ENCODE measurements around the gene DEDD2.
"Not testable (repeated sequence)": the region's sequence is repeated elsewhere in the genome, so short reads cannot be mapped to it uniquely, and the experiment has no call there.

DEDD2 gene

GRCh38 chr19:42217520-42218437 lies at the start of gene DEDD2:
Gene DEDD2 (minus strand): TSS chr19:42217677. CDS start chr19:42217007, 670 bp downstream.
- DNase-seq, result peak; percentile 95

GRCh38 chr19:42266928-42267603 lies 49.6 kb upstream of the DEDD2 start:
- not testable (repeated sequence) for DNase-seq

- not testable (repeated sequence) for DNase-seq
Measured at GRCh38 chr19:42266105-42266504, 48.6 kb upstream of the DEDD2 start.

- DNase-seq, result no peak
Measured at GRCh38 chr19:42261763-42262162, 44.3 kb upstream of the DEDD2 start.

- DNase-seq, result not testable (repeated sequence)
Measured at GRCh38 chr19:42257842-42258241, 40.4 kb upstream of the DEDD2 start.

GRCh38 chr19:42255766-42256745 lies 38.6 kb upstream of the DEDD2 start:
- no peak for DNase-seq

- peak; percentile 76 for DNase-seq
Measured at GRCh38 chr19:42254850-42255765, 37.6 kb upstream of the DEDD2 start, which contains the start of gene ERF. Gene ERF (minus strand): TSS chr19:42255128. CDS start chr19:42254999, 129 bp downstream.

GRCh38 chr19:42254089-42254849 lies 36.8 kb upstream of the DEDD2 start:
- DNase-seq, result peak; percentile 28

GRCh38 chr19:42253245-42254088 lies 36.0 kb upstream of the DEDD2 start:
- DNase-seq, result no peak

- no peak for DNase-seq
Measured at GRCh38 chr19:42252365-42253244, 35.1 kb upstream of the DEDD2 start.

- DNase-seq, result no peak
Measured at GRCh38 chr19:42251572-42252358, 34.3 kb upstream of the DEDD2 start.

GRCh38 chr19:42250666-42251531 lies 33.4 kb upstream of the DEDD2 start:
- DNase-seq, result no peak

- DNase-seq, result no peak
Measured at GRCh38 chr19:42250183-42250665, 32.7 kb upstream of the DEDD2 start.

GRCh38 chr19:42249769-42250168 lies 32.3 kb upstream of the DEDD2 start:
- DNase-seq, result no peak

GRCh38 chr19:42249149-42249750 lies 31.8 kb upstream of the DEDD2 start:
- no peak for DNase-seq

Measured in NCI-H1105 (cell line).